Activated CD8-positive, alpha-beta memory T cell treated with anti-CD3 and anti-CD28 coated beads for 48 hours (primary cell): ENCODE data around the gene CDC42BPA.
"Not testable (repeated sequence)": the region's sequence is repeated elsewhere in the genome, so short reads cannot be mapped to it uniquely, and the experiment has no call there.

Experiments used
- DNase-seq, 3 experiments: peaks; one replicate each; pipeline ENCODE4 v3.0.0-alpha.2; 2020; ENCODE audit warnings: low read depth in 2 of 3, low spot score in 2 of 3

CDC42BPA gene

DNA sequence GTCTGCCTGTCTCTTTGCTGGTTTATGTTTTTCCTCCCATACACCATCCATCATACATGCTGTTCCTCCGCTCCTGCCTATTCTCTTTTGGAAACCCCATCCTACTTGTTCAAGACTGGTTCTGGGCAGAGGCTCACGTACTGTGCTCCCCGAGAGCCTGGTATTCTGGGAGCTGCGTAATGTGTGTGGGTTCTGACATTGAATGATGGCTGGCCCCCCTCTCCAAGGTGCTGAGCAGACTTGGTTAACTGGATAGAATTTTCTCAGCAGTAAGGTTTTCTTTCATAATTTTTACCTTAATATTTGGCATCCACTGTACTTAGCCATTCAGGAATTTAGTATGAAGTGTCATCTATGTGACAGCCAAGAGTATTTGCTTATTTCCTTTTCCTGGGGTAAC lies 351.6 kb downstream of the CDC42BPA start:
- no peak for DNase-seq

DNA sequence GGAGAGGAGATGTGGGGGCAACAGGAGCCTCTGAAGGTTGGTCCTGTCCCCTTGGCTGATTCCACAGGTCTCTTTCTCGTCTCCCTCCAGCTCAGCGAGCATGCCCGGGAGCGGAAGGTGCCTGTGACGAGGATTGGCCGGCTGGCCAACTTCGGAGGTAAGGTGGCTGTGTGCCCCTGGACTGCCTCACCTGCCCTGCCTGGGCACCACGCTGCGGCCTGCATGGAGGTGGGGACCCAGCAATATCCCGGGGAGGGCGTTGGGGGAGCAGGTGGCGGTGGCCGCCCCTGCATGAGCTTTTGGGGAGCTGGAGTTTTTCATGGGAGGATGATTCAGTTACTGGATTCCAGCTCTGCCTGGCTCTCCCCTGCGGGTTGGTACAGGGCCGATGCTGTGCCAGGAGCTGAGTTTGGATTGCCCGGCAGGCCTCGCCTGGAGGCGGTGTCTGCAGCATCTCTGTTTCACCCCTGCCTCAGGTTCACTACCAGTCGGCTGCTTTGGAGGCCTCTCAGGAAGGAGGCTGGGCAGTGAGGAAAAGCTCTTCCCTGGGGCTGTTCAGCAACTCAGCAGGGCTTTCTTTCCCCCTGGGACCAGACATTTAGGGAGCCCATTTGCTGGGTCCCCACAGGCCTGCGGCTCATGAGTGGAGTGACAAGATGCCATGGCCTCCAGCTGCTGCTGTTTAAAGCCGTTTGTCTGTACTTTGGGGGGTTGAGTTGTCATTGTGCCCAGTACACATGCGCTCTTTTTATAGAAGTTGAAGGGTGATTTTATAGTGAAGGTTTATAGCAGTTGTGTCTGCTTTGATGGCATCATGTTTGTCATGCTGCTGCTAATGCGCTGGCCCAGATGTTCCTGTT lies 352.5 kb downstream of the CDC42BPA start:
- DNase-seq = no peak

DNA sequence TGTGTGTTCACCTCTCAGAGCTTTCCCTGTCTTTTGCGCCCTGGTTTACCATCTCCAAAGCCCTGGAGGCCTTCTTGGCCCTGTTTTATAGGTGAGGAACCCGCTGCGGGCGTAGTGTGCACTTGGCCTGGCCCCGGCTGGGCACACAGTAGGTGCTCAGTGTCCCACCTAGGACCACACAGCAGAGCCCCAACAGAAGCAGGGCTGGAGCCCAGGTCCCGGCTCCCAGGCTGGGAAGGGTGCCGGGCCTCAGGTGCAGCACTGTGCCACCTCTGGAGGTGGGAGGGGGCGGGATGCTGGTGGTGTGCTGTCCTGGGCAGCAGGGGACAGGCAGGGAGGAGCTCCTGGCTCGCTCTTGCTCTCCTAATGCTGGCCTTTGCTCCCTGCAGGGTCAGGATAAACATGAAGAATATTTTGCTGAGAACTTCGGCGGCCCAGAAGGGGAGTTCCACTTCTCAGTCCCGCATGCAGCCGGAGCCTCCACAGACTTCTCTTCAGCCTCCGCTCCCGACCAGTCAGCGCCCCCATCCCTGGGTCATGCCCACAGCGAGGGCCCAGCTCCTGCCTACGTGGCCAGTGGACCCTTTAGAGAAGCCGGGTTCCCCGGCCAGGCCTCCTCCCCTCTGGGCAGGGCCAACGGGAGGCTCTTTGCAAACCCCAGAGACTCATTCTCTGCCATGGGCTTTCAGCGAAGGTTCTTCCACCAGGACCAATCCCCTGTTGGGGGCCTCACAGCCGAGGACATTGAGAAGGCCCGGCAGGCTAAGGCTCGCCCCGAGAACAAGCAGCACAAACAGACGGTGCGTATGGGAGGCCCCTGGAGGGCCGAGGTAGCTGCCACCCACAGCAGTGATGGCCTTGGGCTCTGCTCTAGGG lies 353.4 kb downstream of the CDC42BPA start:
- DNase-seq = no peak

DNA sequence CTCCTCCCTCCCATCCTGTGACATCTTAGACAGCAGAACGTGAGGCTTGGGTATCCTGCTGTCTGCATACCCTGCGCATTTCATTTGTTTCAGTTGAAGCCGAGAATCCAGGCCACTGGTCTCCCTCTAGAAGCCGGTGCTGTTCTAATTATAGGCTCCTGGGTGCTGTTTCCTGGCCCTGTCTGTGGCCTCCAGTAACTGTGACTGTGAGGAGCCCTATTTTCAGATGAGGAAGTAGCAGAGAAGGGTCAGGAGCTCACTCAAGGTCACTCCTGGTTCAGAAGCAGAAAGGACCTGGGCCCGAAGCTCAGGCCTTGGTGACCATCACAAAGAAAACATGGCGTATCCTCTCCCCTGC lies 354.2 kb downstream of the CDC42BPA start:
- DNase-seq = no peak

DNA sequence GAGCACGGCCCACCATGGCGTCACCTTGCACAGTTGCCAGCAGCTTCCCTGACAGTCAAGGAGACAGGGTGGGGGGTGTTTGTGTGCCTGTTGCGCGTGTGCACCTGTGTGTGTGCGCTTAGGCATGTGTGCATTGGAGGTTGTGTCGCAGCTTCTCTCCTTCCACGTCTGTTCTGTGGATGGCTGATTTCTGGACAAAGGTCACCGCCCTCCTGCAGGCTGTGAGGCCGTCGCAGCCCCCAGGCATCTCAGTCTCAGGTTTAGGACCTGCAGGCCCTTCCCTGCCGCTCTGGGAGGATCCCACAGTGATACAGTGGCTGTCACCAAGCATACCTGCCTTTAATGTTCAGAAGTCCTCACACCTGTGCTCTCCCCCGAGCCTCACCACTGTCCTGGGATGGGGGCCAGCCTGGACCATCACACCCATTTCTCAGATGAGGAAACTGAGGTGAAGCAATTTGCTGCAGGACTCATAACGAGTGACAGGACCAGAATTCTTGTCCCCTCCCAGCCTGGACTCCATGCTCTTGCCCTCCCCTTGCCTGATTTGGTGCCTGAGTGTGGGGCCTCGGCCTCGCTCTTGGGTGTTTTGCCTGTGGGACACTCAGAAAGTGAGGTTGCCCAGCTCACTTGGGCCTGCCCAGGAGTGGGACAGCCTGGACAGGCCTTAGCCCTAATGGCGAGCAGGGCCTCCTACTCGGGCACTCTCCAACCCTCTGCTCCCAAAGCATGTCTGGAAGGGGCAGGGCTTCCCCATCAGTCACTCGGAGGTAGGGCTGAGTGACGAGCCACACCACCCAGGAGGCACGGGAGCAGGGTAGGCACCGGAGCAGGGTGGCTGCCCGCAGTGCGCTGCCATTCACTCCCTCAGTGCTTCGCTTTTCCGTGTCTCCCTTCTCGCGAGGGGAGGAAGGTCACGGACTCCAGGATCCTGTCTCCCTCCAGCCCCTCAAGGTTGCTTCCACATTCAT lies 355.6 kb downstream of the CDC42BPA start:
- no peak for DNase-seq

DNA sequence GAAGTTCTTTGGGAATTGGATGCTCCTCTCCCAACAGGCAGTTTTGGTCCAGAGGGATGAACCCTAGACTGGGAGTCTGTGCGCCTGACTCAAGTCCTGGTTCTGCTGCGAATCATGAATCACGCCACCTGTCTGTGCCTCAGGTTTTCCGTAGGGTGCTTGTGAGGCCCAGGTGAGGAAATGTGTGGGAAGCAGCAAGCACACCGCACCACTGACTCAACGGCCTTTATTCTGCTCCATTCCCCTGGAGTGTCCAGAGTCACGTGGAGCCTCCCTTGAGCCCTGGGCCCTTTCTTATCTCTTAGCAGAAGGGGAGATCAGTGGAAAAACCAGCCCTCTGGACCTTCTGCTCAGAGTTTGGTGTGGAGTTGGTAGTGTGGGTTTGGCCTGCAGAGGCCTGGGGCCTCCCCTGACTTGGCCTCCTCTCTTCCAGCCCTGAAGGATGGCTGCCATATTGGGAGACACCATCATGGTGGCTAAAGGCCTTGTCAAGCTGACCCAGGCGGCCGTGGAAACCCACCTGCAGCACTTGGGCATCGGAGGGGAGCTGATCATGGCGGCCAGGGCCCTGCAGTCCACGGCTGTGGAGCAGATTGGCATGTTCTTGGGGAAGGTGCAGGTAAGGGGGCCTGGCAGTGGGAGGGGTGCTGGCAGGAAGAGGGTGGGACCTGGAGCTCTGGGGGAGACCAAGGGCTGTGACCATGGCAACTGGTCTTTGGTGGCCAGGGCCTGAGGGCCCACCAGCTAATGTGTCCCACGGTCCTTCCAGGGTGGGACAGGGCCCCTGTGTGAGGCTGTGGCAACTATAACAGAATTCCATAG lies 357.1 kb downstream of the CDC42BPA start:
- no peak for DNase-seq

DNA sequence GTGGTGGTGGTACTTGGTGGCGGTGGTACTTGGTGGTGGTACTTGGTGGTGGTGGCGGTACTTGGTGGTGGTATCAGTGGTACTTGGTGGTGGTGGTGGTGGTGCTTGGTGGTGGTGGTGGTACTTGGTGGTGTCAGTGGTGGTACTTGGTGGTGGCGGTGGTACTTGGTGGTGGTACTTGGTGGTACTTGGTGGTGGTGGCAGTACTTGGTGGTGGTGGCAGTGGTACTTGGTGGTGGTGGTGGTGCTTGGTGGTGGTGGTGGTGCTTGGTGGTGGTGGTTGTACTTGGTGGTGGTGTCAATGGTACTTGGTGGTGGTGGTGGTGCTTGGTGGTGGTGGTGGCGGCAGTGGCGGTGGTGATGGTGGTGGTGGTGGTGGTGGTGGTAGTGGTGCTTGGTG lies 358.0 kb downstream of the CDC42BPA start:
- no peak for DNase-seq

DNA sequence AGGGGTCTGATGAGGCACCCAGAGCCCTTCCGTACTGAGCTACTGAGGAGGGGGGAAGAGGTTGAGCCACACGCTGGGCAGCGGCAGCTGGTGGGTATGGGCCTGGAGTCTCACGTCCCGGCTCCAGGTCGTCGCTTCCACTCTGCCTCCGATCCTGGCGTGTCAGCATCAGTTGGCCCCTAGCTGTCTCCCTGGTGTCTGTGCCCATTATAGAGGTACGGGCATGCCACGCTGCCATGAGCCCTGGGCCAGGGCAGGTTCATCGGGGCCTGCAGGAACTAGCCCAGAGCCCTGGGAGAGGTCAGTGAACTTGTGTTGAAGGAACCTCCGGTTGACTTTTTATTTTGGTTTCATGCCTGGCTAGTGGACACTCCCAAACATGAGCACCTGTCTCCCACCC lies 360.0 kb downstream of the CDC42BPA start:
- no peak for DNase-seq

DNA sequence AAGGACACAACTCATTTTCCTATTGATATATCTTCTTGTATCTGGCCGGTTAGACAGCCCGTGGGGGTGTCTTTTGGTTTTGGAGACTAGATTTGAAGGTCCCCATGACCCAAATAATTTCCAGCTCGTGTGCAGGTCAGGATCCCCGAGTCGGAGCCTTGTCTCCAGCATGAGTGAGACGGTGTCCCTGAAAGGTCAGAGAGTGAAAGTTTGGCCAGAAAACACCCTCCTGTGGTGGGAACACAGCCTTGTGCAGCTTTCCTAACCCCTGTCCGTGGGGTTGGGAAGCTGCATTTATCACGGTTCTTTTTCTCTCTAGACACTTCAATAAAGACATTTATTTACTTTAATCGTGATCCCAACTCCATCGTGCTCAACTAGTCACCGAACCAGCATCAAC lies 360.6 kb downstream of the CDC42BPA start:
- no peak for DNase-seq

DNA sequence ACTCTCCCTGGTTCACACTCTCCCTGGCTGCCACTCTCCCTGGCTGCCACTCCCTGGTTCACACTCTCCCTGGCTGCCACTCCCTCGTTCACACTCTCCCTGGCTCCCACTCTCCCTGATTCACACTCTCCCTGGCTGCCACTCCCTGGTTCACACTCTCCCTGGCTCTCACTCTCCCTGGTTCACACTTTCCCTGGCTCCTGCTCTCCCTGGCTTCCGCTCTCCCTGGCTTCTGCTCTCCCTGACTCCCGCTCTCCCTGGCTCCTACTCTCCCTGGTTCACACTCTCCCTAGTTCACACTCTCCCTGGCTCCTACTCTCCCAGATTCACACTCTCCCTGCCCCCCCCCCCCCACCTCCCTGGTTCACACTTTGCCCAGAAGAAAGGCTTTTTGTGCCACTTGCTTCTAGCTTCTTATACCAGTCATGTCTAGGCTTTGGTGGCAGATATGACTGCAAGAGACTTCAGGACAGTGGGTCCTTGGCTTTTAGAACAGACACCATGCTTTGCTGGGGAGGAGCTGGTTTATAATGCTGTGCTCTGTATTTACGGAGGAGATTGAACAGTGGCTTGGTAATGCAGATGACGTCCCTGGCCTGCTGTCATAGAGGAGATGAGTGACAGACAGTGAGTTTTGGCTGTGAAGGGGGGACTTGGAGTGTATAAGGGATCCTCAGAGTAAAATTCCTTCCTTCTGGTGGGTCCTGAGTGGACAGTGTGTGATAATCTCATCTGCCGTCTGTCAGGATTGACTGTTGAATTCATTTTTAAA lies 361.2 kb downstream of the CDC42BPA start:
- DNase-seq = no peak

DNA sequence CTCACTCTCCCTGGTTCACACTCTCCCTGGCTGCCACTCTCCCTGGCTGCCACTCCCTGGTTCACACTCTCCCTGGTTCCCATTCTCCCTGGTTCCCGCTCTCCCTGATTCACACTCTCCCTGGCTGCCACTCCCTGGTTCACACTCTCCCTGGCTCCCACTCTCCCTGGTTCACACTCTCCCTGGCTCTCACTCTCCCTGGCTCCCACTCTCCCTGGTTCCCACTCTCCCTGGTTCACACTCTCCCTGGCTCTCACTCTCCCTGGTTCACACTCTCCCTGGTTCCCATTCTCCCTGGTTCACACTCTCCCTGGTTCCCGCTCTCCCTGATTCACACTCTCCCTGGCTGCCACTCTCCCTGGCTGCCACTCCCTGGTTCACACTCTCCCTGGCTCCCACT lies 362.4 kb downstream of the CDC42BPA start:
- DNase-seq = not testable (repeated sequence)

DNA sequence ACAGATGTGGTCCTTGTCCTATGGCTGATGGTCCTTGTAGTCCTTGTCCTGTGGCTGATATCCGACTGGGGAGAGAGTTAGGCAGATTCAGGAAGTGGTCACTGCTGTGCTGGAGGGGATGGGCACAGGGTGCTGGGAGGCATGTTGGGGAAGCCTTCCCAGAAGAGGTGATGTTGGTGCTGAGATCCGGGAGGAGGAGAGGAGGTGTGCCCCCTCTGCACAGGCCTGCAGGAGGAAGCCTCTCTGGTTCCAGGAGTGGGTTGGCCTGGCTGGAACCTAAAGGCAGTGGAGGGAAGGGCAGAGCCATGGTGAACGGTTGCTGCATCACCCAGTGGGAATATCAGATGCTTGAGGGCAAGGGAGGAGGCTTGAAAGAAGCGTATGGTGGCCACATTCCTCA lies 363.5 kb downstream of the CDC42BPA start:
- DNase-seq = no peak

DNA sequence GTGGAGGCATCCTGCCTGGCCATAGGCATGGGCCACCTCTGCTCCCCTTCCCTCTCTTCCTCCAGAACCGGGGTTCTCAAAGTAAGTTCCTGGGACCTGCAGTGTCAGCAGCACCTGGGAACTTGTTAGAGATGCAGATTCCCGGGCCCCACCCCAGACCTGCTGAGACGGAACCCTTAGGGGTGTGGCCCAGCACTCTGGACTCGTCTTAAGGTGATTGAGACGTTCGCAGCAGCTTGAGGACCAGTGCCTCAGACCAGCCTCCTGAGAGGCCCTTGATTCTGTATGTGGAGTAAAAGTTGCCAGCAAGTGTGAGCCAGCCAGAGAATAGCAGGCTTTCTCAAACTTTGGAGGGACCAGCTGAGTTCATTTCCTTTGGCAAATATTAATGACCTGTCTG lies 364.0 kb downstream of the CDC42BPA start:
- DNase-seq = no peak

DNA sequence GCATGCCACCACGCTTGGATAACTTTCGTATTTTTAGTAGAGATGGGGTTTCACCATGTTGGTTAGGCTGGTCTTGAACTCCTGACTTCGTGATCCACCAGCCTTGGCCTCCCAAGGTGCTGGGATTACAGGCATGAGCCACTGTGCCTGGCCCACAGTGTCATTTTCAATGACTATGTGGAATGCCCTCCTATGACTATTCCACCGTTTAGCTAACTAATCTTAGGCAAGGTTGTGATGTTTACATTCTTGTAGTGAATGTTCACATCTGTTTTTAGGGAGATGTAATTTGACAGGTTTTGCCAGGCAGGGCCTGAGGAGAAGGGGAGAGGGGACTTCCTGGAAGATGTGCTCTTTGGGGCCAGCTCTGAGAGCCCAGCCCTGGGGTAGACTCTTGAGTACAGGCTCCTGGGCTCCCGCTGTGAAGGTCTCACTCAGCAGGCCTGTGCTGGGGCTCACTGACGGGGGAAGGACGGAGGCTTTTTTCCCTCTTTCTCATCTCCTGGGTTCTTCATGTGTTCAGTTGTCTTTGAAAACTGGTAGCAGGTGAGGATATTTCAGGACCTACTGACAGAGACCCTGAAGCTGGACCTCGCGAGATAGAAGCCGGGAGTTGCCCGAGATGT lies 365.0 kb downstream of the CDC42BPA start:
- DNase-seq = no peak

DNA sequence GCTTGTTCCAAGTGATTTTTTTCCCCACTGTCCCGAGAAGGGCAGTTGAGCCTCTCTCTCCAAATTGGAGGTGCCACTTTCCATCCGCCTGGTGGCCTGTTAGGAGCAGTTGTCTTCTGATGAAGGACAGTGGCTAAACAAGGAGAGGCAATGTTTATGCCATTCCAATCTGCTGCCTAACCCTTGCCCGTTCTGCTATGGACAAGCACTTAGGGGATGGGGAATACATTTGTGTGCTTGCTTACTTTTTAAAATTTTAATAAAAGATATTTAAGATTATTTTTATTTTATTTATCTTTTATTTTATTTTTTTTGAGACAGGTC lies 366.2 kb downstream of the CDC42BPA start:
- no peak for DNase-seq

DNA sequence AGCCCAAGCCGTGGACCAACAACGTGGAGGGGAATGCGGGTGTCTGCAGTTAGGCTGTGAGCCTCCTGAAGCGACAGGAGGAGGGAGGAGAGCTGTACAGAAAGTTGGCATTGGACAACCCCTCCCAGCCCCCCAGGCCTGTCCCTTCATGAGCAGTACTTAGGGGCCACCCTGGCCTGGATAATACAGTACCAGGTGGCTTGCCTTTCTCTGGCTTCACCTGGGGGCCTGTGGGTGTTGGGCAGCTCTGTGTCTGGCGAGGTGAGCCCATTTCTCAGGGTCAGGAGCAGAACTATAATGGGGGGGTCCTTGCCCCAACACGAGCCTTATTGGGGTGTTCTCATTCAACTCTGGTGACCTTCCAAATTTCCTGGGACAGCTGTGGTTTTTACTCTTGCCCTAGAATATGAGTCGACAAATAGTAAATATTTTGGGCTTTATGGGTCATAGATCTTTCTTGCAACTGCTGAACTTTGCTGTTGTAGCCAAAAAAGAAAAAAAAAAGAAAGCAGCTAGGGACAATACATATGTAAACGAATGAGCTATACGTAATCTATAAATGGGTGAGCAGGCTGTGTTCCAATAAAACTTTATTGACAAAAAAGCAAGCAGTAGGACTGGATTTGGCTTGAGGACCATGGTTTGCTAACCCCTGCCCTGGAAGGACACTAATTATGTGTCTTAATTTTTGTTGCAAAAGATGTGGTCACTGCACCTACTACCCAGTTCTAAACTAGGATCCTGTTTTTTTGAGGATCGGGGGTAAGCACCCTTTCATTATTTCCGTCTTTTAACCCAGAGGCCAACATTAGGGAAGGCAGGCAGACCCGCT lies 366.8 kb downstream of the CDC42BPA start:
- DNase-seq = no peak

DNA sequence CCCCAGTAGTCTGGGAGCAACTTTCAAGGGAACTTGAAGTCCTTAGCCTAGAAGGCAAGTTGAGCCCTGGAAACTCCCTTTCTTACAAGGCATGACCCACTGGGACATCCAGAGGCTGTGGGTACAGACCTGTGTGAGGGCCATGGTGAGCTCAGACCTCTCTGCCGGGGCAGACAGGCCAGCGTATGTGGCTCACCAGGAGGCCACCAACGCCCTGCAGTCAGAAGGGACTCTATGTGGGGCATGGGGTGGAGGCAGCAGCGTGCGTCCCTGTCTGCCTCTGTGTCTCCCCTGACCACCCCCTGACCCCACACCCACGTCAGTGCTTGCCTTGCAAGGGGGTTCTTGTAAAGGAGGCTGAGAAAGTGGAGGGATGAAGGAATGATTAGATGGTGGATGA lies 367.4 kb downstream of the CDC42BPA start:
- DNase-seq = no peak

DNA sequence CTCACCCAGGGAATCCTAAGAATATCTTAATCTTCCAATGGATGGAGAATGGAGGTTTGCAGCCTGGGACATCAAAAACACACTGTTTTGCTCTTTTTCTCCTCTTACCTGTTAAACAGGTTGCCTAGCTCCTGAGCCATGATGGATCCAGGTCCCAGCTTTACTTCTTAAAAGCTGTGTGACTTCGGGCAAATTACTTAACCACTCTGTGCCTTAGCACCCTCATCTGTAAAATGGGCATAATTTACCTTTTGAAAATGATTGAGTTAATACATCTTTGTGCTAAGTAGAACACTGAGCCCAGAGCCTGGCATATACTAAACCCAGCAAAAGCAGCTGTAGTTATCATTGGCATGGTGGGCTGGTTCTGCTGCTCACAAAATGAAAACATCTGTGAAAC lies 368.0 kb downstream of the CDC42BPA start:
- no peak for DNase-seq
